H1 (cell line): ENCODE results near the gene PRR4. TPM values are rescaled to one million over a fixed set of nuclear protein-coding genes. Genes with fewer than 3 reads are reported as not detected.

ENCODE experiments used
- CTCF ChIA-PET: fragments of 300-600 bp; sonication (Branson Sonifier 250); formaldehyde crosslinking; loops from one replicate; lab custom pipeline; 2021; ENCODE audit not compliant: partially characterized antibody; lab: Charles Lee
- POLR2A ChIA-PET: fragments of 300-600 bp; sonication (Branson Sonifier 250); formaldehyde crosslinking; loops from one replicate; lab custom pipeline; 2021; ENCODE audit warnings: inconsistent platforms; ENCODE audit not compliant: partially characterized antibody; lab: Charles Lee
- DNase-seq, 2 experiments: peaks; one replicate each; pipeline versions ENCODE4 v3.0.0 to v3.0.0-alpha.2; 2010 to 2022; ENCODE audit warnings: low spot score in 2 of 2, low read depth in 1 of 2, mixed read lengths in 1 of 2
- FAIRE-seq: peaks from 2 replicates; lab custom pipeline; 2011; peaks lifted over from hg19 to GRCh38; lab: Jason Lieb, UNC
- H2AFZ ChIP-seq: 2 replicates; pipeline ENCODE4 v1.8.1; 2012; ENCODE audit warnings: low read length, inconsistent platforms
- H2AK5ac ChIP-seq: 2 replicates; pipeline ENCODE4 v1.6.1; 2013; ENCODE audit warnings: low read depth, low read length
- H2BK120ac ChIP-seq: replicated peaks from 2 replicates; pipeline ENCODE3; 2013; ENCODE audit warnings: low read depth, low read length, inconsistent platforms
- H2BK12ac ChIP-seq: 2 replicates; pipeline ENCODE4 v1.6.1; 2013; ENCODE audit warnings: low read depth, low read length
- H2BK15ac ChIP-seq: 2 replicates; pipeline ENCODE4 v1.6.1; 2013; ENCODE audit warnings: low read length
- H2BK20ac ChIP-seq: 2 replicates; pipeline ENCODE4 v1.6.1; 2013; ENCODE audit warnings: low read length
- H2BK5ac ChIP-seq: 2 replicates; pipeline ENCODE4 v1.6.1; 2013; ENCODE audit warnings: low read depth, low read length
- H3K14ac ChIP-seq: 2 replicates; pipeline ENCODE4 v1.6.1; 2013; ENCODE audit warnings: inconsistent platforms; ENCODE audit not compliant: insufficient read length
- H3K18ac ChIP-seq: 2 replicates; pipeline ENCODE4 v1.6.1; 2013; ENCODE audit warnings: low read length; ENCODE audit errors: extremely low read depth
- H3K23ac ChIP-seq: 2 replicates; pipeline ENCODE4 v1.6.1; 2013; ENCODE audit warnings: inconsistent platforms; ENCODE audit not compliant: insufficient read length
- H3K23me2 ChIP-seq: 2 replicates; pipeline ENCODE4 v1.6.1; 2013; ENCODE audit warnings: low read depth, low read length
- H3K27ac ChIP-seq: 2 replicates; pipeline ENCODE4 v1.6.1; 2011; ENCODE audit warnings: low read depth, low read length, inconsistent platforms
- H3K27me3 ChIP-seq, 4 experiments: replicated peaks in 1 of 4; 1 replicate in 1 of 4; 2 replicates in 3 of 4; pipeline versions ENCODE4 v1.6.1 to v1.8.1; 2011 to 2013; ENCODE audit warnings: low read length in 3 of 4, mild to moderate bottlenecking in 3 of 4, inconsistent platforms in 2 of 4, mixed read lengths in 2 of 4, moderate library complexity in 1 of 4; ENCODE audit not compliant: control insufficient read depth in 3 of 4, insufficient read depth in 3 of 4; ENCODE audit errors: extremely low read depth in 1 of 4
- H3K36me3 ChIP-seq, 4 experiments: 2 replicates each; pipeline versions ENCODE4 v1.6.1 to v1.8.1; 2011 to 2013; ENCODE audit warnings: mild to moderate bottlenecking in 4 of 4, low read length in 3 of 4, moderate library complexity in 2 of 4, control low read depth in 1 of 4, inconsistent platforms in 1 of 4; ENCODE audit not compliant: insufficient read depth in 4 of 4, control insufficient read depth in 2 of 4
- H3K4ac ChIP-seq: replicated peaks from 2 replicates; pipeline ENCODE3; 2013; ENCODE audit warnings: low read length, low read depth, mixed read lengths, inconsistent platforms; ENCODE audit not compliant: insufficient read length
- H3K4me1 ChIP-seq, 4 experiments: replicated peaks in 1 of 4; 1 replicate in 1 of 4; 2 replicates in 3 of 4; pipeline versions ENCODE4 v1.6.1 to v1.8.1; 2011 to 2013; ENCODE audit warnings: low read length in 3 of 4, inconsistent platforms in 2 of 4, mixed read lengths in 1 of 4; ENCODE audit not compliant: insufficient read depth in 4 of 4, control insufficient read depth in 3 of 4
- H3K4me2 ChIP-seq, 2 experiments: 2 replicates each; pipeline versions ENCODE4 v1.6.1 to v1.8.1; 2011 to 2013; ENCODE audit warnings: low read depth in 2 of 2, low read length in 2 of 2, control low read depth in 1 of 2, inconsistent platforms in 1 of 2, mild to moderate bottlenecking in 1 of 2; ENCODE audit not compliant: insufficient read depth in 1 of 2
- H3K4me3 ChIP-seq, 4 experiments: fragments of 200-600, 300-600 bp in 1 of 4; sonication (generic), shearing (Covaris generic), sonication (Bioruptor Twin) in 1 of 4; 2 replicates each; pipeline versions ENCODE4 v1.5.1 to v1.8.1; 2011 to 2016; ENCODE audit warnings: low read length in 4 of 4, low read depth in 3 of 4, control low read depth in 2 of 4, inconsistent platforms in 2 of 4, mild to moderate bottlenecking in 2 of 4, mixed read lengths in 1 of 4, moderate library complexity in 1 of 4; ENCODE audit not compliant: insufficient read depth in 2 of 4; ENCODE audit errors: extremely low read depth in 1 of 4
- H3K56ac ChIP-seq: replicated peaks from 2 replicates; pipeline ENCODE3; 2013; ENCODE audit warnings: low read depth, mild to moderate bottlenecking, mixed read lengths, low read length, inconsistent platforms; ENCODE audit not compliant: insufficient read length
- H3K79me1 ChIP-seq: 2 replicates; pipeline ENCODE4 v1.6.1; 2013; ENCODE audit warnings: low read depth, low read length, control low read depth
- H3K79me2 ChIP-seq, 2 experiments: 2 replicates each; pipeline versions ENCODE4 v1.6.1 to v1.8.1; 2012 to 2013; ENCODE audit warnings: low read length in 2 of 2, mild to moderate bottlenecking in 2 of 2, inconsistent platforms in 1 of 2; ENCODE audit not compliant: insufficient read depth in 2 of 2, control insufficient read depth in 1 of 2
- H3K9ac ChIP-seq, 4 experiments: replicated peaks in 1 of 4; 1 replicate in 1 of 4; 2 replicates in 3 of 4; pipeline versions ENCODE4 v1.6.1 to v1.8.1; 2011 to 2013; ENCODE audit warnings: low read depth in 3 of 4, low read length in 3 of 4, control low read depth in 2 of 4, mild to moderate bottlenecking in 2 of 4, moderate library complexity in 2 of 4, inconsistent platforms in 1 of 4; ENCODE audit errors: extremely low read depth in 1 of 4
- H3K9me3 ChIP-seq, 2 experiments: 2 replicates each; pipeline versions ENCODE4 v1.6.1 to v1.8.1; 2012 to 2013; ENCODE audit warnings: mild to moderate bottlenecking in 2 of 2, moderate library complexity in 2 of 2, control low read depth in 1 of 2, inconsistent platforms in 1 of 2, low read depth in 1 of 2, low read length in 1 of 2, mixed read lengths in 1 of 2; ENCODE audit not compliant: insufficient read depth in 2 of 2
- H4K20me1 ChIP-seq, 2 experiments: replicated peaks in 1 of 2; 2 replicates each; pipeline versions ENCODE3 to v1.8.1; 2011 to 2013; ENCODE audit warnings: inconsistent platforms in 2 of 2, low read length in 2 of 2, mild to moderate bottlenecking in 1 of 2; ENCODE audit not compliant: insufficient read depth in 2 of 2, control insufficient read depth in 1 of 2
- H4K5ac ChIP-seq: 2 replicates; pipeline ENCODE4 v1.6.1; 2013; ENCODE audit warnings: low read length, low read depth, mixed read lengths, inconsistent platforms; ENCODE audit not compliant: insufficient read length
- H4K8ac ChIP-seq: 2 replicates; pipeline ENCODE4 v1.8.0; 2013; ENCODE audit warnings: mild to moderate bottlenecking, moderate library complexity, low read length, inconsistent platforms; ENCODE audit not compliant: insufficient read depth; ENCODE audit errors: extremely low read depth
- H4K91ac ChIP-seq: replicated peaks from 2 replicates; pipeline ENCODE3; 2013; ENCODE audit warnings: low read length, mixed read lengths, inconsistent platforms; ENCODE audit not compliant: insufficient read length
- ASH2L ChIP-seq: fragments of 200-600, 300-600 bp; sonication (generic); IDR thresholded peaks from one replicate; pipeline ENCODE4 v1.7.1; 2017; ENCODE audit warnings: low read length
- BRCA1 ChIP-seq: IDR thresholded peaks from 2 replicates; pipeline ENCODE4 v1.6.1; 2012; ENCODE audit warnings: low read depth, low read length, improper control_type of control experiment
- CBX5 ChIP-seq: fragments of 300-800, 300-1000 bp; sonication (generic); IDR thresholded peaks from 2 replicates; pipeline ENCODE4 v1.7.1; 2016; ENCODE audit warnings: antibody characterized with exemption, low read length, low read depth
- CBX8 ChIP-seq: fragments of 300-800, 300-1000 bp; sonication (generic); IDR thresholded peaks from 2 replicates; pipeline ENCODE4 v1.7.1; 2016; ENCODE audit warnings: low read depth, low read length, borderline replicate concordance
- CREB1 ChIP-seq: IDR thresholded peaks from 2 replicates; pipeline ENCODE4 v1.6.1; 2012; ENCODE audit warnings: inconsistent platforms
- JUND ChIP-seq: IDR thresholded peaks from 2 replicates; pipeline ENCODE4 v1.6.1; 2011; ENCODE audit warnings: mild to moderate bottlenecking, improper control_type of control experiment, low read length
- PHF8 ChIP-seq: fragments of 200-600 bp; sonication (generic); conservative IDR thresholded peaks from 2 replicates; pipeline ENCODE4 v1.7.1; 2012; ENCODE audit warnings: low read depth, mild to moderate bottlenecking, inconsistent platforms, low read length, moderate library complexity
- RAD21 ChIP-seq, 2 experiments: IDR thresholded peaks in 1 of 2; conservative IDR thresholded peaks in 1 of 2; 2 replicates each; pipeline ENCODE4 v1.6.1; 2011; ENCODE audit warnings: low read depth in 2 of 2, low read length in 2 of 2, improper control_type of control experiment in 1 of 2, inconsistent platforms in 1 of 2, mild to moderate bottlenecking in 1 of 2, moderate library complexity in 1 of 2
- RFX5 ChIP-seq: IDR thresholded peaks from 2 replicates; pipeline ENCODE4 v1.6.1; 2011; ENCODE audit warnings: low read depth, low read length, improper control_type of control experiment, borderline replicate concordance
- SP2 ChIP-seq: IDR thresholded peaks from 2 replicates; pipeline ENCODE4 v1.6.1; 2012; ENCODE audit warnings: mild to moderate bottlenecking, low read length, inconsistent platforms
- YY1 ChIP-seq: IDR thresholded peaks from 2 replicates; pipeline ENCODE4 v1.6.1; 2011; ENCODE audit warnings: low read depth, mild to moderate bottlenecking, low read length
- WGBS, 2 experiments: shearing (Covaris generic) in 1 of 2; methylation state at CpG; one replicate each; pipeline versions ENCODE4 v1.1.6 to v1.1.7; 2013 to 2015; ENCODE audit warnings: low lambda C conversion rate in 2 of 2, mixed read lengths in 2 of 2, inconsistent platforms in 1 of 2, low coverage in 1 of 2, missing lambda C conversion rate in 1 of 2; ENCODE audit not compliant: insufficient replicate concordance in 2 of 2, insufficient coverage in 1 of 2, insufficient read length in 1 of 2; ENCODE audit errors: extremely low coverage in 1 of 2, missing lambda C conversion rate in 1 of 2; 5-methylcytosine and 5-hydroxymethylcytosine counted together
- polyA plus RNA-seq, 7 experiments: library from polyadenylated mRNA; depleted of rRNA in 3 of 7; stranded (reverse) in 5 of 7; unstranded in 2 of 7; fragments of >200 nt in 5 of 7; fragments of 200-250 nt in 2 of 7; gene quantifications; 1 replicate in 5 of 7; 2 replicates in 1 of 7; 4 replicates in 1 of 7; pipeline versions ENCODE4 v1.2.1 to v1.2.3, GENCODE V29; 2011 to 2013; ENCODE audit warnings: missing spikeins in 2 of 7, mixed read lengths in 2 of 7
- total RNA-seq: library from RNA; stranded (reverse); fragmentation: NEBNext Ultra II Directional; extraction: Animal tissue kit (Norgen Biotek cat#: 25700); gene quantifications from 2 replicates; pipeline ENCODE4 v1.2.1, GENCODE V29; 2021

The PRR4 gene
- total and polyA plus RNA-seq, 2 of the 8 experiments (the other 6 are each of a cell fraction or from before 2014, with no cell fraction given) = 11.2 TPM; not detected in 1

DNA sequence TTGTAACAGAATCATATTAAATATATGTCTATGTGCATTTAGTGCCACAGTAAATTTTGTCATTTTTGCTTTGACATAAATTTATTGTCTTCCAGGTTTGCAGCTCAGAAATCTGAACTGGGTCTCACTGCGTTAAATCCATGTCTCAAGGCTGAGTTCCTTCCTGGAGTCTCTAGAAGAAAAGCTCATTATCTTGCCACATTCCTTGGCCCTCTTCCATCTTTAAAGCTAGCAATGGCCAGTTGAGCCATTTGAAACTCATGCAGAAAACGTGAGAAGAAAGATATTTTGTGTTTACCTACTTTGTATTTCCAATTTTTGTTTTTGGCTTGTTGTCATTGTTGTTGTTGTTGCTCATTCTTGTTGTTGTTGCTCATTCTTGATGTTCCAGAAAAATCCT is 24.1 kb upstream of the PRR4 start:
- no peaks in the 10 kb centered on the region for H3K79me1 ChIP-seq
- no peak overlapping the region for H4K91ac ChIP-seq
- no peak overlapping the region for H3K9ac ChIP-seq
- H2BK15ac ChIP-seq = no peak overlapping the region
- no peak for DNase-seq
- H2BK20ac ChIP-seq = no peak overlapping the region
- no peak overlapping the region for H3K56ac ChIP-seq
- WGBS, 2 experiments = 86% methylated on average over 2 of the region's 2 CpGs; no CpG with 5 or more reads in 1 of the 2 experiments
- H3K23ac ChIP-seq = no peak overlapping the region
- H3K4ac ChIP-seq = no peak overlapping the region
- no peak overlapping the region for H4K8ac ChIP-seq
- H4K20me1 ChIP-seq = peaks cover 0 to 2% of the 10 kb centered on the region in 2 experiments
- ChIA-PET CTCF (interaction anchor here (1.4 kb wide), 1 partner anchor 63 kb away, joined by 3 read pairs; no protein-coding TSS in a partner anchor), POLR2A (no interaction called here)
- H3K9me3 ChIP-seq = no peaks in the 10 kb centered on the region; a peak in 1 of 4 replicates
- no peaks in the 10 kb centered on the region for H3K36me3 ChIP-seq
- TF ChIP-seq RAD21 (IDR thresholded peaks at IDR 0.05 in 1 of 2, conservative IDR thresholded peaks at IDR 0.05 in 1 of 2; ENCODE audit: low read depth in 2 of 2, low read length in 2 of 2) (no peak), YY1 (no peak), CBX8 (no peak), CREB1 (no peak), SP2 (no peak), BRCA1 (no peak), JUND (no peak), CBX5 (no peak), RFX5 (no peak), ASH2L (no peak), PHF8 (no peak)
- H2AK5ac ChIP-seq = no peak overlapping the region
- no peak overlapping the region for H2BK120ac ChIP-seq
- no peak overlapping the region for H2BK12ac ChIP-seq
- H3K14ac ChIP-seq = no peak overlapping the region
- no peaks in the 10 kb centered on the region for H3K79me2 ChIP-seq
- H3K4me1 ChIP-seq = no peaks in the 10 kb centered on the region
- H3K27me3 ChIP-seq = no peaks in the 10 kb centered on the region
- no peak overlapping the region for H2AFZ ChIP-seq
- FAIRE-seq = peak; percentile 32
- no peak overlapping the region for H3K18ac ChIP-seq
- no peak overlapping the region for H3K4me3 ChIP-seq
- no peaks in the 10 kb centered on the region for H3K23me2 ChIP-seq
- H2BK5ac ChIP-seq = no peak overlapping the region
- H4K5ac ChIP-seq = no peak overlapping the region
- no peak overlapping the region for H3K4me2 ChIP-seq
- no peak overlapping the region for H3K27ac ChIP-seq
